Ishikawa (cell line): ENCODE measurements around the gene LMOD2.

Experiments
- CEBPB ChIP-seq: IDR thresholded peaks from 2 replicates; pipeline ENCODE4 v1.6.1; 2012
- EGR1 ChIP-seq: IDR thresholded peaks from 2 replicates; pipeline ENCODE4 v1.6.1; 2012
- MAX ChIP-seq: IDR thresholded peaks from 2 replicates; pipeline ENCODE4 v1.6.1; 2012
- RAD21 ChIP-seq: IDR thresholded peaks from 2 replicates; pipeline ENCODE4 v1.6.1; 2012; ENCODE audit warnings: low read depth
- REST ChIP-seq: IDR thresholded peaks from 2 replicates; pipeline ENCODE4 v1.6.1; 2012; ENCODE audit warnings: low read depth, mild to moderate bottlenecking
- TAF1 ChIP-seq: IDR thresholded peaks from 2 replicates; pipeline ENCODE4 v1.6.1; 2012; ENCODE audit warnings: low read depth, mild to moderate bottlenecking
- TCF12 ChIP-seq: IDR thresholded peaks from 2 replicates; pipeline ENCODE4 v1.6.1; 2012; ENCODE audit warnings: low read depth

- TF ChIP-seq REST (no peak), CEBPB (no peak), RAD21 (no peak), TAF1 (no peak), MAX (no peak), TCF12 (no peak), EGR1 (no peak)
Measured at GRCh38 chr7:123647106-123647730, 8.4 kb upstream of the LMOD2 start.
